ENCODE results near the gene OR2T34. TPM values are rescaled to one million over a fixed set of nuclear protein-coding genes. Genes with fewer than 3 reads are reported as not detected.

Gene OR2T34
- total RNA-seq = not detected in 2 replicates

DNA sequence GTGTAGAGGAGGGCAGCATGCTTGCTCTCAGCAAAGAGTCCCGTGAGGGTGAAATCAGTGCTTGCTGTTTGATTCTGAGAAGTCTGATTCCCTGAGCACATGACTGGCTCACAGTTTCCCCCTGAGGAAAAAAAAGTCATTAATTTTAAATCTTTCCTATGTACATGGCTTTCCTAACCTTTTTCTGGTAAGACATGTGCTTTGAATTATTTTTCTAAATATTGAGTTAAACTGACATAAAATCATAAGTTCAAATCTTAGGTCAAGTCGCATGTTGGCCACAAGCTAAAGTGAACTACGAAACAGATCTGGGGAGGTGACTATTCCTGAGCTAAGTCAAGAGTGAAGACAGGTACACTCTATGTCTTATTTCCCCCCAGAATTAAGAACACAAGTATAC is at the start of gene OR2T34:
Gene OR2T34, minus strand, starts transcription at position 101 of the 400 bp plus-strand sequence. Its CDS starts 0 bp downstream, at position 101.

DNA sequence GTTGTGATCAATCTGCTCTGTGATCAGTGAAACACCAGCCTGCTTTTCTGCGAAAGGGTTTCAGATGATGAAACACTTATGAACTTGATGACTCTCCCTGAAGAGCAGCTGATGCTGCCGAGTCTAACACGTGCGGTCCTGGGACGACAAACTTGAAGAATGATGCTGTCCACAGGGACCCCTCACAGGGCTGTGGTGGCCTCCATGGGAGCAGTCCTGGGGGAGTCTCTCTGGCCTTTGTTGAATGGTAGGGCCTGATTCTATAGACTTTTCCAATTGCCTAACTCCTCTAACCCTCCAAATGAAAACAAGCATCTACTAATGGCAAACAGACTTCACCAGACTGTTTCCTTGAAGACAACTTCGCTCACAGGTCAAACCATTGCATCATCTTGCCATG is 23.0 kb upstream of the OR2T34 start, which contains the start of gene OR2T10:
Gene OR2T10, minus strand, starts transcription at position 112 of the 400 bp plus-strand sequence. CDS start 3,932 bp downstream, outside the sequence.

GRCh38 chr1:248562672-248563071 is 11.9 kb downstream of the OR2T34 start, which contains the start of gene OR2T29:
Gene OR2T29 (minus strand): TSS chr1:248562772. CDS start chr1:248559491, 3,281 bp downstream.

Other genes starting within 250 kb of the OR2T34 start
- gene OR14C36, start 226.0 kb downstream of the OR2T34 start, total RNA-seq = not detected in 2 replicates
- gene OR2T4, start 213.1 kb downstream of the OR2T34 start, total RNA-seq = not detected in 2 replicates
- gene OR2T6, start 199.0 kb downstream of the OR2T34 start, total RNA-seq = not detected in 2 replicates
- gene OR2T1, start 171.7 kb downstream of the OR2T34 start, total RNA-seq = not detected in 2 replicates
- not detected in 2 replicates for gene OR2T2, start 129.1 kb downstream of the OR2T34 start, total RNA-seq
- gene OR2T3, start 101.4 kb downstream of the OR2T34 start, total RNA-seq = not detected in 2 replicates
- not detected in 2 replicates for gene OR2T5, start 86.2 kb downstream of the OR2T34 start, total RNA-seq
- gene OR2G6, start 66.7 kb downstream of the OR2T34 start, total RNA-seq = not detected in 2 replicates
- gene OR2T29, start 12.0 kb downstream of the OR2T34 start, total RNA-seq = not detected in 2 replicates
- gene OR2T10, start 22.9 kb upstream of the OR2T34 start, total RNA-seq = not detected in 2 replicates
- gene OR2T11, start 60.3 kb upstream of the OR2T34 start, total RNA-seq = not detected in 2 replicates
- not detected in 2 replicates for gene OR2T35, start 70.5 kb upstream of the OR2T34 start, total RNA-seq
- gene OR2T27, start 80.8 kb upstream of the OR2T34 start, total RNA-seq = not detected in 2 replicates
- not detected in 2 replicates for gene OR14I1, start 128.0 kb upstream of the OR2T34 start, total RNA-seq
- not detected in 2 replicates for gene LYPD8, start 181.0 kb upstream of the OR2T34 start, total RNA-seq